Fibroblast of skin of scalp (primary cell): ENCODE data around the gene PPA1.
A peak's percentile ranks its signal among the peaks of the same experiment; 100 is the strongest.
"Not testable (repeated sequence)": the region's sequence is repeated elsewhere in the genome, so short reads cannot be mapped to it uniquely, and the experiment has no call there.

Experiments
- DNase-seq: peaks from one replicate; pipeline ENCODE4 v3.0.0-alpha.2; 2013

The PPA1 gene

DNA sequence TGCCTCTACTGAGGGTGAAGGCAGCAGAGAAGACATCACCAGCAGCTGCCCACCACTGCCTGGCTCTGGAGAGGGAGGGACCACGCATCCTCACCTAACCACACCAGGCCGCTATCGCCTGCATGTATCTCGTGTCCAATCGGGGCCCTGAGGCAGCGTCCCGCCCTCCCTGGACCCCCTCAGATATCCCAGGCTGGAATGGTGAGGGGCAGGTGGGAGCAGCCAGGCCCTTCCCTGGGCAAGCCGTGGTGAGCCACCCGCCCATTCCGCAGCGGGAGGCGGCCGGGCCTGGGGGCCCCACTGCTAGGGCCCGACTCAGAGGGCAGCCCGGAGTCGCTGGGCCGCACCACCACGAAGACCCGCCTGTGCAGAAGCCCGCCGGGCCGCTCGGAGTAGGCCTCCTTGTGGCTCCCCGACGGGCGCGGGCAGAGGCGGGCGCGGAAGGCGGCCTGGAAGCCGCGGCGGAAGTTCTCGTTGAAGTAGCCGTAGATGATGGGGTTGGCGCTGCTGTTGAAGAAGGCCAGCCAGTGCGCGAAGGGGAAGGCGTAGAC, 21.6 kb upstream of the PPA1 start:
- no peak for DNase-seq

DNA sequence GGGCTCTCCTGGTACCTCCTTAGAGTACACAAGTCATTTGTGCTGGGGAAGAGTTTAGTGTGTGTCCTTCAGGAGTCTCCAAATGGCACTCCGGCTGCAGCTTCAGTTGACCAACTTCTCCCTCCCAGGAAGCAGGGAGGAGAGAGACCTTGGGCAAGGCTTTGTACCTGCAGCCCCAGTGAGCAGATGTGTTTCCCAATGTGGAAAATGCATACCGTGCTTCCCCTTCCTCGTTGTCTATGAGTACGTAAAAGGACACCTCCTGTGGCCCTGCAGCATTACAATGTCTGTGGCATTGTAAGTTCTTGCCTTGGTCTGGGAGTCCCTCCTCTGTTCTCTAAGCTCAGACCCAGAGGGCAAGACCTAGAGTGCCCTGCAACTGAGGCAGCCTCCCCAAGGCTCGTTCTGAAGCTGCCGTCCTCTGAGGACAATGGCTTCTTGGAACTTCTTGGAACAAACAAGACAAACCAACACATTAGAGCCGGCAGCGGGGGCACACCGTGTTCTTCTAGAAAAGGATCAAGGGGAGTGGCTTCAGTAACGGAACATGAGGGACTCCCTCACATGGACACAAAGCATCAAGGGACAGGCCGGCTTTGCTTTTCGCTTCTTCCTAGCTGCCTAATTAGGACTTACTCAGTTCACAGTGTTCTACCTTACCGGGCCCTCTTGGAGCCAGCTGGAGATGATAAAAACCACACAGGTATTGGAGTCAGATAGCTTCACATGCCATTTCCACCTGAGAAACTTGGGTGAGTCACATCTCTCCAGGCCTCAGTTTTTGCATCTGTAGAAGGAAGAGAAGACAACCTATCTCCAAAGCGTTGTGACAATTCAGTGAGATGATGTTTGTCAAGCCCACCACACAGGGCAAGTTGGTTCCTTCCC, 20.9 kb upstream of the PPA1 start:
- DNase-seq: no peak

DNA sequence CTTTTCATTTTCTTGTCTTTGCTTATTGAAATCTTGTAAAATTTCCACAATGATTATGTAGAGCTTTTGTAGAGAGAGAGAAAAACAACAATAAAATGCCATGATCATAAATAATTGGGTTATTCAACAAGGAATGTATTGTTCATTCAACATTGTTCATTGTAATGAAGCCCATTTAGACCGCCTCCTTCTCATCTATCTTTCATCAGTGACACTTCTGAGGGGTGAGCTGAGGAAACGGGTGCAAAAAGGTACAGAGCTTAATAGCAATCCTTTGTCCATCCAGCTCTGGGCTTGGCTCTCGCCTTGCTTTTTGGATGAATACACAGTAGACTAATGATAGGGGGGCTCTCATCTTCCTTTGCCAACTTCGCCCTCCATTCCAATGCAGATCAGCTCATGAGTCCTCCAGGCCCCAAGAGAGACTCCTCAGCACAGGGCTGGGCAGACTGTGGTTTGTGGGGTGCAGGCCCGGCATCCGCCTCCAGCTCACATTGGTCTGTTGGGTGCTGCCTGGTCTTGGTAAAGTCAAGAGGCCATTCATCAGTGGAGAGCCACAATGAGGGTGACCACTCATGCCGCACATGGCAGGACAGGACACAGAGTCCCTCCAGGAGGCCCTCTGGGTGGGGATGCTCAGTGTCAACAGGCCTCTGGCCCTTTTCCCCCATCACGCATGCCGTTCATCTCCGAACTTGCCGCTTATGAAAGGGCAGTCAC, 17.9 kb upstream of the PPA1 start:
- DNase-seq: no peak

DNA sequence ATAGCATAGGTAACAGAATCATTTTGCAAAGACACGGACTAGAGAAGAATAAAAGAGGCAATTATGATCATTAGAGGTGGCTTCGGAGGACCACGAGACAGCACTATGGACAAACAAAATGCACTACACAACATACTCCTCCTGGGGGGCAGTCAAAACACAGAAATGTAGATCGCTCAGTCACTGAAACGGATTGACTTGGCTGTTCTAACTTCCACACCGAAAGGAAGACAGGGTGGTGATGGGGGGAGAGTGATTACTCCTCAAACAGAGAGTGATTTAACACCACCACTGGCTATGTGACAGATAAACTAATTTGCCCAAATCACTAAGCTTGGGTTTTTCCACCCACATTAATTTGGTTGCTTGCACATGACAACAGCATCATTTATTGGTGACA, 14.1 kb upstream of the PPA1 start:
- no peak for DNase-seq

DNA sequence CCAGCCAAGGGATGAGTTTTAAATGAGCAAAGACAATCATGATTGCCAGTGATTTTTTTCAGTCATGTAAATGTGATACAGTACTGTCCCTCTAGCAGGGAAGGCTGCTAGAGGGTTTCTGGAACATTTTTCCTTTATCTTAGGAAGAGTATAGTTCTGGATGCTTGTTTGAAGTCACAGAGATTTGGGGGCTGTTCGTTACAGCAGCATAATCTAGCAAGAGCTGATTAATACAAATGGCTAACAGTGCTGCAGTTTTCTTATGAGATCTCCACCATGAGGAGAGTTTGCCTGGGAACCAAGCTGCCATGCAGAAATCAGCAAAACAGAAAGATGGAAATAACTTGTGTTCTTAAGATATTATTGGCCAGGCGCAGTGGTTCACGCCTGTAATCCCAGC, 7.9 kb upstream of the PPA1 start:
- no peak for DNase-seq

DNA sequence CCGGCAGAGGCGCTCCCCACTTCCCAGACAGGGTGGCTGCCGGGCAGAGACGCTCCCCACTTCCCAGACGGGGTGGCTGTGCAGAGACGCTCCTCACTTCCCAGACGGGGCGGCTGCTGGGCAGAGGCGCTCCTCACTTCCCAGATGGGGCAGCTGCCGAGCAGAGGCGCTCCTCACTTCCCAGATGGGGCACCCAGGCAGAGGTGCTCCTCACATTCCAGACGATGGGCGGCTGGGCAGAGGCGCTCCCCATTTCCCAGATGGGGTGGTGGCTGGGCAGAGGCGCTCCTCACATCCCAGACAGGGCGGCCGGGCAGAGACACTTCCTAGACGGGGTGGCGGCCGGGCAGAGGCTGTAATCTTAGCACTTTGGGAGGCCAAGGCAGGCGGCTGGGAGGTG, 6.8 kb upstream of the PPA1 start:
- DNase-seq: not testable (repeated sequence)

DNA sequence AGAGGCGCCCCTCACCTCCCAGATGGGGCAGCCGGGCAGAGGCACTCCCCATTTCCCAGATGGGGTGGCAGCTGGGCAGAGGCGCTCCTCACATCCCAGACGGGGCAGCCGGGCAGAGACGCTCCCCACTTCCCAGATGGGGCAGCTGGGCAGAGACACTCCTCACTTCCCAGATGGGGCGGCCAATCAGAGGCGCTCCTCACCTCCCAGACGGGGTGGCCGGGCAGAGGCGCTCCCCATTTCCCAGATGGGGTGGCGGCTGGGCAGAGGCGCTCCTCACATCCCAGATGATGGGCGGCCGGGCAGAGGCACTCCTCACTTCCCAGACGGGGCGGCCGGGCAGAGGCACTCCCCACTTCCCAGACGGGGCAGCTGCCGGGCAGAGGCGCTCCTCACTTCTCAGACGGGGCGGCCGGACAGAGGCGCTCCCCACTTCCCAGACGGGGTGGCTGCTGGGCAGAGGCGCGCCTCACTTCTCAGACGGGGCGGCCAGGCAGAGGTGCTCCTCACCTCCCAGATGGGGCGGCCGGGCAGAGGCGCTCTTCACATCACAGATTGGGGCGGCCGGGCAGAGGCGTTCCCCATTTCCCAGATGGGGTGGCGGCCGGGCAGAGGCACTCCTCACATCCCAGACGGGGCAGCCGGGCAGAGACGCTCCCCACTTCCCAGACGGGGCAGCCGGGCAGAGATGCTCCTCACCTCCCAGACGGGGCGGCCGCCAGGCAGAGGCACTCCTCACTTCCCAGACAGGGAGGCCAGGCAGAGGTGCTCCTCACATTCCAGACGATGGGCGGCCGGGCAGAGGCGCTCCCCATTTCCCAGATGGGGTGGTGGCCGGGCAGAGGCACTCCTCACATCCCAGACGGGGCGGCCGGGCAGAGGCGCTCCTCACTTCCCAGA, 6.1 kb upstream of the PPA1 start:
- not testable (repeated sequence) for DNase-seq

DNA sequence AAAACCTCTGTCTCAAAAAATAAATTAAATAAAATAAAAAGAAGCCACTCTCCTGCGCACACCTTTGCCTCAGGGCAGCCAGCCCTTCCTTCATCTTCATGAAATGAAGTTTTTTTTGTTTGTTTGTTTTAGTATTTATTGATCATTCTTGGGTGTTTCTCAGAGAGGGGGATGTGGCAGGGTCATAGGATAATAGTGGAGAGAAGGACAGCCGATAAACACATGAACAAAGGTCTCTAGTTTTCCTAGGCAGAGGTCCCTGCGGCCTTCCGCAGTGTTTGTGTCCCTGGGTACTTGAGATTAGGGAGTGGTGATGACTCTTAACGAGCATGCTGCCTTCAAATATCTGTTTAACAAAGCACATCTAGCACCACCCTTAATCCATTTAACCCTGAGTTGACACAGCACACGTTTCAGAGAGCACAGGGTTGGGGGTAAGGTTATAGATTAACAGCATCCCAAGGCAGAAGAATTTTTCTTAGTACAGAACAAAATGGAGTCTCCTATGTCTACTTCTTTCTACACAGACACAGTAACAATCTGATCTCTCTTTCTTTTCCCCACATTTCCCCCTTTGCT, 4.8 kb upstream of the PPA1 start:
- DNase-seq: not testable (repeated sequence)

DNA sequence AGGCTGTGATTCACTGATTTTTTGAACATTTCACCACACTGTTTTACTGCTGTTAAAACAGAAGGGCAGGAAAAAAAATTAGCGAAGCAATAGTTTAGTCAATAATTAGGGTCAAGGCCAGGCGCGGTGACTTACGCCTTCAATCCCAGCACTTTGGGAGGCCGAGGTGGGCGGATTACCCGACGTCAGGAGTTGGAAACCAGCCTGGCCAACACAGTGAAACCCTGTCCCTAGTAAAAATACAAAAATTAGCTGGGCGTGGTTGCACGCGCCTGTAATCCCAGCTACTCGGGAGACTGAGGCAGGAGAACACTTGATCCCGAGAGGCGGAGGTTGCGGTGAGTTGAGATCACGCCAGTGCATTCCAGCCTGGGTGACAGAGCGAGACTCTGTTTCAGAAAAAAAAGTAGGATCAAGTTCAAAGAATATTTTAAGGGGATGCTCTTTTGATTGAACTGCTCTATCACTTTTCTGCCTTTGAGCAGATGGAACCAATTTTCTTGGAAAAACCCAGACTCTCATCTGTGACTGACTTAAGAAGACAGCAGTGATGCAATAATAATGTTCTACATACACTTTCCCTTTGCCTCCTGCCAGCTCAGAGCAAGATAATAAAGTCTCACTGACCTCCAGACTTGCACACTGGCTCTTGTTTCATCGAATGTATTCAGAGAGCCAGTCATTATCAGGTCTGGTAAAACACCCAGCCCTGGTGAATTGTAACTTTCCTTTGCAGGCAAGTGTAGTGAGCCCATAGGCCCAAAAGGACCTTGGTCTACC, 1.6 kb upstream of the PPA1 start:
- DNase-seq: peak; percentile 69

DNA sequence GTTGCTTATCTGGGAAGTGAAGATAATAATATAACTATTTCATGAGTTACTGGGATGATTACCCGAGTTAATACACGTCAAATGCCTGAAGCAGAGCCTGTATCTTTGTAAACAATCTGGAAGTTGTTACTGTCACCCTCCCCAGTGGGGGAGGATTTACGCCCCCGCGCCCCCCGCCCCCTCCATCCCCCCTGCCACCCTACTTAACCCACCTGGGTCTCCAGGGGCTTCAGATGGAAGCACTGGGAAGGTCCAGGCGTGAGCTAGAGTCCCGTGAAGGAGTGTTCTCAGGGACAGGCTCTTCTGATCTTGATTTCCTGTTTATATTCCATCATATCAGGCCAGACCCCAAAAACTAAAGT, 691 bp upstream of the PPA1 start:
- no peak for DNase-seq

DNA sequence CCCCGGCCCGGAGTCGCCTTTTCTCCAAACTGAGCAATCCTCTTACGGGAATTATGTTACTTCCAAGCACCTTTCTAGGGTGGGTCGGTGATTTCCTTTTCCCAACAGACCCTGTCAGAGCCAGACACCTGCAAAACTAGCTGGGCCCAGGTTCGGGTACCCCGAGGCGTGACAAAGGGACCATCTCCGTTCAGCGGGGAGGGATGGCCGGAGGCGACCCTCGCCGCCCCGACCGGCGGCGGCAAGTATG, 445 bp downstream of the PPA1 start:
- DNase-seq: no peak

DNA sequence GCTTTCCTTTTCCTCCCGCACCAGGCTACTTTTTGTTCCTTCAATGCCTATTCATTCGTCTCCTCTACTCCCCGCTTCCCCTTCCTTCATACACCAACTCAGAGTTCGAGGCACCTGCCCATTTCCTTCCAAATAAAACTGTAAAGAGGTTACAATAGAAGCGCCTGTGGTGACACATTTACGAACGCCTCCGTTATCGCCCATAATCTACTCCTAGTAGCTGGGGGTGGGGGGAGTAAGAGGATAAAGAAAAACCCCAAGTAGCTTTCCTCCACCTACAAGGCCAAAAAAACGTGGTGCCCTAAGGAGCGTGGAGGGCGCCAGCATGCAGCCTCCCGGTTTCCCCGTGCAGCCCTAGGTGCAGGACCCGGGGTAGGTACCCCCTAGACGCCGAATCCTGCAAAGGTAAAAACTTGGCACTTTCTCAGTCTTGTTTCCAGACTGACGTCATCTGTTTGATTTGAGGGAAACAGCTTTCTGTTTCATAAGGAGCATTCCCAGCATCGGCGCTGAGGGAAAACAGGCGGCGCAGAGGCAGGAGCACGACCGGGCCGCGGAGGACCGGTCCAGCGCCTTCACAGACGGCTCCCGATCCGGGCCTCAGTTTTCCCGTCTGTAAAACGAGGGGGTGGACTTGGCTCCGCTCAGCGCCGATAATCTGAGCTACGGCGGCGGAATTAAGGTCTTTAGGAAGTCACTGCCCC, 922 bp downstream of the PPA1 start:
- DNase-seq: peak; percentile 43

DNA sequence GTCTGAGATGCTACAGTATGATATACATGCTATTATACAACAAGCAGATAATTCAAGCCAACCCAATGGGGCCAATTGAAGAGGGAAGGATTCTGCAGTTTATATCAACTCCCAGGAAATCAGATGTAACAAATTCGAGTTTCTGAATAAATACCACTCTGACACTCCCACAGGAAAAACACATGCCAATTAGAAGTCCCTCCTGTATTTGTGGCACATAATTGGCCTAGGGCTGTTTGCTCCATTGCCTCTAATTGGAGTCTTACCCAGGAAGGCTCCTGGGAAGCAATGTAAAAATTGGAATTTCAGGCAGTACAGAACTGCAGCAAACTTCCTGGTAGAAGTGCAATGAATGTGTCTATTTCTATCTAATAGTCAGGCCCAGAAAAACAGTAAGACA, 4.7 kb downstream of the PPA1 start:
- no peak for DNase-seq

DNA sequence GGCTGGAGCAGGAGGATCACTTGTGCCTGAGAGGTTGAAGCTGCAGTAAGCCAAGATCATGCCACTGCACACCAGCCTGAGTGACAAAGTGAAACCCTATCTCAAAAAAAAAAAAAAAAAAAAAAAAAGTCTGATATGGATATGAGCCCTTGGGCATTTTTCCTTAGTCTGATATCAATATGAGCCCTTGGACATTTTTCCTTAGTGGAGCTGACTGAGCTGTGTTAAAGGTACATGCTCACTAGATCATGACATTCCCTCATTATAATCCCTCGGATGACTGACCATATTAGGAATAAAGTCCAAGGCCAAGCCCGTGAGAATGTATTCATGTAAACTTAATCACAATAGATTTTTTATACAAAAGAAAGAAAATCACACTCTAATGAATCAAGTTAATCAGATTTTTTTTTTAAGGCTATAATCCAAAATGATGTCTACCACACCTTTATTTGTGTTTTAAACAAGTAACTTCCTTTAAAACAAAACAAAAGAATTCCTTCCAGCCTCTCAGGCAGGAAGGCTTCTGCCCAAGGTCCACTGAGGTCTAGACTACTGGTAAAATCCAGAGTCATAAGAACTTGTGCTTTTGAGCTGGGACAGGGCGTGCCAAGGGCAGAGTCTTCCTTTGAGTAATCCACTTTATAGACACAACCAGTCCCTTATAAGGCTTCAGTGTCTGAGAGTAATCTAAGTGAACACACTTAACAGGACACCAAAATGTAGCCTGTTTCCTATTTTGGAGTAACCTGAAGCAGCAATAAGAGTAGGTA, 5.5 kb downstream of the PPA1 start:
- DNase-seq: peak; percentile 11

DNA sequence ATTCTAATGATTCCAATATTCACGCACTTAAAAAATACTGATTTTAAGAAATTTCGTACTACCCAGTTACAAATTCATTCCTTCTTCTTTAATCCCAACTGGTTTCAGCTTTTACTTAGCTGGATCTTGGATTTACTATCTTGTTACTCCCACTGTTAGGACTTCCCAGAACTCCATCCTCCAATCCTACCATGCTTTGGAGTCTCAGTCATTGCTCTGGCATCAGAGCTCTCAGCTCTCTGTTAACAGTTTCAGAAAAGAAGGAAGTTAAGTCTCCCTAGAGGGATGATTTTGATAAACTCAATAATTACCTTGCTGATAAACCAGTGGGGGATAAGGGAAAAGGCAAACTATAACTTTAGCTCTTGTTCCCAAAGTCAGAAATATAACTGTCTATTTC, 9.5 kb downstream of the PPA1 start:
- DNase-seq: no peak

DNA sequence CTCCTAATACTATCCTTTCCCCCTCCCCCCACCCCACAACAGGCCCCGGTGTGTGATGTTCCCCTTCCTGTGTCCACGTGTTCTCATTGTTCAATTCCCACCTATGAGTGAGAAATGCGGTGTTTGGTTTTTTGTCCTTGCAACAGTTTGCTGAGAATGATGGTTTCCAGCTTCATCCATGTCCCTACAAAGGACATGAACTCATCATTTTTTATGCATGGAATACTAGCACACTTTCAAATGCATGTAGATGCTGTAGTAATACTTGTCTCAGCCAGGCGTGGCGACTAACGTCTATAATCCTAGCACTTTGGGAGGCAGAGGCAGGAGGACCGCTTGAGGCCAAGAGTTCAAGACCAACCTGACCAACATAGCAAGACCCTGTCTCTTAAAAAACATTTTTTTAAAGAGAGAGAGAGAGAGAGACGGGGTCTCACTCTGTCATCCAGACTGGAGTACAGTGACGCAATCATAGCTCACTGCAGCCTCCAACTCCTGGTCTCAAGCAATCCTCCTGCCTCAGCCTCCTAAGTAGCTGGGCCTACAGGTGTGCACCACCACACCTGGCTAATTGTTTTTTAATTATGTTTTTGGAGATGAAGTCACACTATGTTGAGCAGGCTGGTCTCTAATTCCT, 10.3 kb downstream of the PPA1 start:
- not testable (repeated sequence) for DNase-seq

DNA sequence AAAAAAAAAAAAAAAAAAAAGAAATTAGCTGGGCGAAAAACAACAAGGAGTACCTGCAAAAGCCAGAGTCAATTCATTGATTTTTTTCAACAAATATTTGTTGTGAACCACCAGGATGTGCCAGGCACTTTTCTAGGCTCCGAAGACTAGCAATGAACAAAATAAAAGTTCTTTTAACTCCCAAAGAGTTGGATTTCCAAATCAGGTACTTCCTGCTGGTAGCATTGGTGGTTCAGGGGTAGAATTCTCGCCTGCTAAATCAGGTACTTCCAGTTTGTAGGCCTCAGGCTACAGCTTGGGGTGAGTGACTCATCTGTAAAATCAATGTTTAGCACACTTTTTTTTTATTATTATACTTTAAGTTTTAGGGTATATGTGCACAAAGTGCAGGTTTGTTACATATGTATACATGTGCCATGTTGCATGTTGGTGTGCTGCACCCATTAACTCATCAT, 10.9 kb downstream of the PPA1 start:
- no peak for DNase-seq

DNA sequence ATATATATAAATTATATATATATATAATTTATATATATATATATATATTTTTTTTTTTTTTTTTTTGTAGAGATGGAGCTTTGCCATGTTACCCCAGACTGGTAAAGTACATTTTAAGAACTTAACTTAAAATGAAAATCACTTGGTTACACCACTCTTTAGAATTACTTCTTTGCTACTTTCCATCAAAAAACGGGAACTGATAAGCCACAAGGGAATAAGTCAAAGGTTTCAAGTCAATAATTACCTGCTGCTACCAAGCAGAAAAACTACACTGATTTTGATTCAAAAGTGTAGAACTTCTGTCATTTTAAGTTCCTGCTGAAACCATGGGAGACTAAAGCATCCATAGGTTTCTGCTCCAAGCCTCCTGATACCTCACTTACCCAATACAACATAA, 12.2 kb downstream of the PPA1 start:
- no peak for DNase-seq

DNA sequence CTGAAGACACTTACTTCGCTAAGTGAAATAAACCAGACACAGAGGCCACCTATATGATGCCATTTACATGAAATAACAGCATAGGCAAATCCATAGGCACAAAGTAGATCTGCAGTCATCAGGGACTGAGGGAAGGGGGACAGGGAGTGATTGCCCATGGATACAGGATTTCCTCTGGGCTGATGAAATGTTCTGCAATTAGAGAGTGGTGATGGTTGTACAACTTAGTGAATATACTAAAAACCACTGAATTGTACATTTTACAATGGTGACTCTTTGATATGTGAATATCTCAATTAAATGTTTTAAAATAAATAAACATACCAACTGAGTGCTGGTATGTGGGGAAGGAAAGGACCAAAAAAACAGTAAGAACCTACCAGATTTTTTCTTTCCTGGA, 20.4 kb downstream of the PPA1 start:
- DNase-seq: peak; percentile 74

DNA sequence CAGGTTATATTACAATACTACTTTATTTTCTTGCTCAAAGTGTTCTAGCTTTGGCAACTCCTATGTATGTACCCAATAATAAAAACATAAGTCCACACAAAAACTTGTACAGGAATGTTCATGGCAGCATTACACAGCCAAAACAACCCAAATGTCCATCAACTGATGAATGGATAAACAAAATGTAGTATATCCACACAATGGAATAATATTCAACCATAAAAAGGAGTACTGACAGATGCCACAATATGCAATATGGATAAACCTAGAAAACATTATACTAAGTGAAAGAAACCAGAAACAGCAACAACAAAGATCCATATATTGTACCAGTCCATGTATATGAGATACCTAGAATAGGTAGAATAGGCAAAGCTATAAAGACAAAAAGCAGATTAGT, 21.0 kb downstream of the PPA1 start:
- no peak for DNase-seq
